SK-N-SH (cell line): Measurements from ENCODE around the gene FLG. TPM values are rescaled to one million over a fixed set of nuclear protein-coding genes. Genes with fewer than 3 reads are reported as not detected.

Experiments used
- CTCF ChIA-PET: fragments of 300-600, 350-600 bp; formaldehyde crosslinking; extraction: SDS; loops from one replicate; lab custom pipeline; 2021; lab: Yijun Ruan, JAX
- POLR2A ChIA-PET: fragments of 350-600 bp; sonication (Branson Sonifier 250); formaldehyde crosslinking; extraction: SDS; loops from one replicate; lab custom pipeline; 2020; ENCODE audit warnings: antibody characterized with exemption, inconsistent platforms; lab: Yijun Ruan, JAX
- DNase-seq: peaks from one replicate; pipeline ENCODE4 v3.0.0; 2012
- H2AFZ ChIP-seq: fragments of 200-600 bp; sonication (generic); 2 replicates; pipeline ENCODE4 v1.8.1; 2016; ENCODE audit warnings: antibody characterized with exemption, mild to moderate bottlenecking, low read depth
- H3F3A ChIP-seq: fragments of 200-600 bp; sonication (generic); replicated peaks from 2 replicates; pipeline ENCODE3; 2016; ENCODE audit warnings: antibody characterized with exemption, mild to moderate bottlenecking; ENCODE audit not compliant: insufficient read depth
- H3K27ac ChIP-seq, 2 experiments: fragments of 200-500 bp in 1 of 2; fragments of 200-600 bp in 1 of 2; sonication (Bioruptor generic) in 1 of 2; sonication (generic), shearing (Covaris generic) in 1 of 2; 2 replicates each; pipeline versions ENCODE4 v1.5.1 to v1.6.1; 2014 to 2016; ENCODE audit warnings: low read depth in 2 of 2, inconsistent platforms in 1 of 2, low read length in 1 of 2, mild to moderate bottlenecking in 1 of 2, mixed read lengths in 1 of 2
- H3K27me3 ChIP-seq: fragments of 200-600 bp; sonication (generic), shearing (Covaris generic); 2 replicates; pipeline ENCODE4 v1.6.1; 2016; ENCODE audit warnings: mixed run types; ENCODE audit not compliant: insufficient read depth
- H3K36me3 ChIP-seq, 2 experiments: fragments of 200-500 bp in 1 of 2; fragments of 200-600 bp in 1 of 2; sonication (Bioruptor generic) in 1 of 2; sonication (generic) in 1 of 2; replicated peaks in 1 of 2; 2 replicates each; pipeline versions ENCODE3 to v1.5.1; 2014 to 2016; ENCODE audit warnings: low read length in 1 of 2, mild to moderate bottlenecking in 1 of 2; ENCODE audit not compliant: insufficient read depth in 2 of 2, control insufficient read depth in 1 of 2
- H3K4me1 ChIP-seq, 2 experiments: fragments of 200-500 bp in 1 of 2; fragments of 200-600 bp in 1 of 2; sonication (Bioruptor generic) in 1 of 2; sonication (generic), shearing (Covaris generic) in 1 of 2; 2 replicates each; pipeline versions ENCODE4 v1.5.1 to v1.6.1; 2014 to 2016; ENCODE audit warnings: low read depth in 1 of 2, low read length in 1 of 2, mixed run types in 1 of 2; ENCODE audit not compliant: insufficient read depth in 2 of 2, control insufficient read depth in 1 of 2
- H3K4me2 ChIP-seq: fragments of 200-600 bp; sonication (generic), shearing (Covaris generic); 2 replicates; pipeline ENCODE4 v1.6.1; 2017; ENCODE audit warnings: mixed run types
- H3K4me3 ChIP-seq, 2 experiments: fragments of 200-500 bp in 1 of 2; fragments of 200-600 bp in 1 of 2; sonication (Bioruptor generic) in 1 of 2; sonication (generic), shearing (Covaris generic) in 1 of 2; 2 replicates each; pipeline versions ENCODE4 v1.5.1 to v1.8.1; 2014 to 2016; ENCODE audit warnings: low read depth in 2 of 2, inconsistent platforms in 1 of 2, low read length in 1 of 2, mild to moderate bottlenecking in 1 of 2, mixed read lengths in 1 of 2, moderate library complexity in 1 of 2
- H3K79me2 ChIP-seq: fragments of 200-600 bp; sonication (generic); 2 replicates; pipeline ENCODE4 v1.8.1; 2017; ENCODE audit warnings: mild to moderate bottlenecking; ENCODE audit not compliant: insufficient read depth
- H3K9ac ChIP-seq: fragments of 200-600 bp; sonication (generic); 2 replicates; pipeline ENCODE4 v1.6.1; 2017; ENCODE audit warnings: mixed run types
- H3K9me2 ChIP-seq: fragments of 200-600 bp; sonication (generic); 2 replicates; pipeline ENCODE4 v1.6.1; 2017; ENCODE audit warnings: mixed run types
- H3K9me3 ChIP-seq: fragments of 200-600 bp; sonication (generic); 2 replicates; pipeline ENCODE4 v1.6.1; 2017; ENCODE audit warnings: mixed run types, mild to moderate bottlenecking, moderate library complexity
- H4K20me1 ChIP-seq: fragments of 200-600 bp; sonication (generic); 2 replicates; pipeline ENCODE4 v1.6.1; 2017; ENCODE audit warnings: mild to moderate bottlenecking, mixed run types; ENCODE audit not compliant: insufficient read depth
- CHD2 ChIP-seq: fragments of 150-350 bp; IDR thresholded peaks from 2 replicates; pipeline ENCODE4 v1.6.1; 2018; ENCODE audit warnings: low read length; ENCODE audit not compliant: partially characterized antibody
- ELF1 ChIP-seq: IDR thresholded peaks from 2 replicates; pipeline ENCODE4 v1.4.0; 2012
- EZH2phosphoT487 ChIP-seq: fragments of 200-600 bp; sonication (generic); IDR thresholded peaks from 2 replicates; pipeline ENCODE4 v1.6.1; 2017; ENCODE audit warnings: low read depth, mixed run types, mild to moderate bottlenecking, antibody characterized with exemption, moderate library complexity, borderline replicate concordance
- FOXJ3 ChIP-seq: sonication (generic); formaldehyde crosslinking; IDR thresholded peaks from 2 replicates; pipeline ENCODE4 v1.5.1; 2020; ENCODE audit warnings: mild to moderate bottlenecking, missing genetic modification reagents
- FOXM1 ChIP-seq: IDR thresholded peaks from 2 replicates; pipeline ENCODE4 v1.4.0; 2012; ENCODE audit warnings: low read depth, mild to moderate bottlenecking
- GATA2 ChIP-seq: sonication (generic); formaldehyde crosslinking; IDR thresholded peaks from 2 replicates; pipeline ENCODE4 v1.5.0; 2020; ENCODE audit warnings: mild to moderate bottlenecking, missing genetic modification reagents
- IRF3 ChIP-seq: fragments of 150-350 bp; IDR thresholded peaks from 2 replicates; pipeline ENCODE4 v1.6.1; 2016; ENCODE audit warnings: mild to moderate bottlenecking, low read depth, low read length
- JUND ChIP-seq: IDR thresholded peaks from 2 replicates; pipeline ENCODE4 v1.4.0; 2012
- MXI1 ChIP-seq: IDR thresholded peaks from 2 replicates; pipeline ENCODE4 v1.6.1; 2012; ENCODE audit warnings: mild to moderate bottlenecking, low read depth, low read length, improper control_type of control experiment
- NRF1 ChIP-seq: IDR thresholded peaks from 2 replicates; pipeline ENCODE4 v1.6.1; 2012; ENCODE audit warnings: low read depth, mild to moderate bottlenecking, low read length
- PBX3 ChIP-seq: IDR thresholded peaks from 2 replicates; pipeline ENCODE4; 2012
- POLR2AphosphoS5 ChIP-seq: IDR thresholded peaks from 2 replicates; pipeline ENCODE4 v1.6.1; 2012; ENCODE audit warnings: low read depth, low read length
- RCOR1 ChIP-seq: fragments of 150-350 bp; IDR thresholded peaks from 2 replicates; pipeline ENCODE4 v1.6.1; 2017; ENCODE audit warnings: antibody characterized with exemption, low read length
- REST ChIP-seq: IDR thresholded peaks from 2 replicates; pipeline ENCODE4 v1.6.1; 2012; ENCODE audit warnings: mild to moderate bottlenecking, low read depth, low read length, moderate library complexity
- RXRA ChIP-seq: IDR thresholded peaks from 2 replicates; pipeline ENCODE4 v1.4.0; 2012; ENCODE audit warnings: low read depth, mild to moderate bottlenecking, borderline replicate concordance
- SIN3A ChIP-seq: IDR thresholded peaks from 2 replicates; pipeline ENCODE4 v1.6.1; 2012; ENCODE audit warnings: low read depth, mild to moderate bottlenecking, low read length, moderate library complexity, borderline replicate concordance
- SMC3 ChIP-seq: IDR thresholded peaks from 2 replicates; pipeline ENCODE4 v1.6.1; 2012; ENCODE audit warnings: low read depth, low read length, improper control_type of control experiment
- USF2 ChIP-seq: fragments of 150-350 bp; IDR thresholded peaks from 2 replicates; pipeline ENCODE4 v1.6.1; 2017; ENCODE audit warnings: antibody characterized with exemption, low read length, low read depth, borderline replicate concordance
- YY1 ChIP-seq: IDR thresholded peaks from 2 replicates; pipeline ENCODE4 v1.4.0; 2012; ENCODE audit warnings: low read depth, mild to moderate bottlenecking
- ZBTB33 ChIP-seq: IDR thresholded peaks from 2 replicates; pipeline ENCODE4 v1.4.0; 2012; ENCODE audit warnings: low read depth, borderline replicate concordance
- WGBS: methylation state at CpG from one replicate; pipeline ENCODE4 v1.1.6; 2017; ENCODE audit warnings: low lambda C conversion rate; 5-methylcytosine and 5-hydroxymethylcytosine counted together
- polyA plus RNA-seq, 3 experiments: library from polyadenylated mRNA; depleted of rRNA; stranded (reverse); fragments of >200 nt; gene quantifications; 2 replicates each; pipeline ENCODE4 v1.2.3, GENCODE V29; 2012

FLG gene
- polyA plus RNA-seq, 1 of the 3 experiments (the other 2 are of a cell fraction) = not detected

- no peak for TF ChIP-seq USF2
- TF ChIP-seq POLR2AphosphoS5 = no peak
- no peak for TF ChIP-seq YY1
- no peak for TF ChIP-seq NRF1
- no peak for TF ChIP-seq JUND
- no peak for TF ChIP-seq ZBTB33
- TF ChIP-seq PBX3 = no peak
- TF ChIP-seq RXRA = no peak
- no peak for TF ChIP-seq CHD2
- TF ChIP-seq ELF1 = no peak
- TF ChIP-seq SIN3A = no peak
- no peak for TF ChIP-seq GATA2 (CRISPR knock-in tag)
- TF ChIP-seq FOXJ3 (CRISPR knock-in tag) = no peak
- TF ChIP-seq RCOR1 = no peak
- TF ChIP-seq EZH2phosphoT487 = no peak
- no peak for TF ChIP-seq REST
- TF ChIP-seq MXI1 = no peak
- no peak for TF ChIP-seq SMC3
- TF ChIP-seq IRF3 = no peak
- TF ChIP-seq FOXM1 = no peak
- TF ChIP-seq, all 33 proteins: peak for 0
- no peaks in the 10 kb centered on the region for H3K9me2 ChIP-seq
- POLR2A ChIA-PET = no interaction called here
Observed at GRCh38 chr1:152372672-152373071, 47.6 kb upstream of the FLG start.

More at GRCh38 chr1:152372672-152373071, 47.6 kb upstream of the FLG start:
- Histone ChIP-seq H4K20me1 (no peaks in the 10 kb centered on the region), H2AFZ (no peak overlapping the region), H3K27me3 (no peaks in the 10 kb centered on the region; the same call in 1 of the 2 replicates), H3F3A (no peaks in the 10 kb centered on the region), H3K4me3 (no peak overlapping the region), H3K79me2 (no peaks in the 10 kb centered on the region), H3K9me3 (peaks cover 7% of the 10 kb centered on the region; the same call in 1 of the 2 replicates), H3K4me2 (no peak overlapping the region), H3K27ac (no peak overlapping the region), H3K9ac (no peak overlapping the region), H3K36me3 (no peaks in the 10 kb centered on the region), H3K4me1 (no peaks in the 10 kb centered on the region)
- DNase-seq = no peak
- CTCF ChIA-PET = interaction anchor here (2.1 kb wide), 1 partner anchor 86 kb away, joined by 5 read pairs; no protein-coding TSS in a partner anchor
- WGBS = 0% methylated on average over 1 of the region's 1 CpG
